ENCODE results near the gene PIGP. TPM values are rescaled to one million over a fixed set of nuclear protein-coding genes. Genes with fewer than 3 reads are reported as not detected.

Gene PIGP
- total and polyA plus RNA-seq, 10 of the 15 experiments (the other 5 are each of a cell fraction or from before 2014, with no cell fraction given), result 17.0 to 65.0 (median 29.5) TPM

- no peak overlapping the region for H3K27ac ChIP-seq (ENCODE audit: control insufficient read depth, insufficient read depth)
- no TSS peak for BruUV-seq (replicated peaks)
- no peaks in the 10 kb centered on the region for H3K36me3 ChIP-seq (ENCODE audit: control insufficient read depth in 2 of 2, insufficient read depth in 2 of 2, low read length in 1 of 2)
- ChIA-PET CTCF (interaction anchor here (0.8 to 1.3 kb wide), 2 partner anchors 8 to 27 kb away, joined by 3 to 5 read pairs; no protein-coding TSS in a partner anchor), SMC1A (ENCODE audit: uncharacterized antibody, unreplicated experiment) (no interaction called here), POLR2A (no interaction called here), RAD21 (ENCODE audit: unreplicated experiment) (no interaction called here)
- 47% methylated on average over 13 of the region's 13 CpGs for WGBS (ENCODE audit: insufficient coverage, insufficient replicate concordance, low lambda C conversion rate, missing lambda C conversion rate)
- H3K4me1 ChIP-seq (ENCODE audit: control insufficient read depth, insufficient read depth, low read length), result no peaks in the 10 kb centered on the region
- TF ChIP-seq RUNX3 (IDR thresholded peaks at IDR 0.05; ENCODE audit: low read length) (no peak), POU2F2 (IDR thresholded peaks at IDR 0.05; ENCODE audit: borderline replicate concordance, low read depth, low read length) (no peak), NR2F1 (conservative IDR thresholded peaks at IDR 0.05) (no peak), ZNF217 (IDR thresholded peaks at IDR 0.05) (no peak), RB1 (IDR thresholded peaks at IDR 0.05; ENCODE audit: borderline replicate concordance) (no peak), ZZZ3 (IDR thresholded peaks at IDR 0.05; ENCODE audit: control insufficient read depth, insufficient read length, low read depth) (no peak), MTA3 (IDR thresholded peaks at IDR 0.05; ENCODE audit: borderline replicate concordance, low read length) (no peak), EED (IDR thresholded peaks at IDR 0.05; ENCODE audit: low read depth) (no peak)
- H3K4me3 ChIP-seq, result no peak overlapping the region
- no peak overlapping the region for H3K4me2 ChIP-seq (ENCODE audit: control insufficient read depth, insufficient read depth)
- DNase-seq (ENCODE audit: low read depth, low spot score), result no peak
- H2AFZ ChIP-seq (ENCODE audit: control insufficient read depth, low read depth, low read length), result no peak overlapping the region
- H3K9me3 ChIP-seq (replicated peaks; ENCODE audit: control insufficient read depth, insufficient read depth, low read length), result no peaks in the 10 kb centered on the region
- H3K79me2 ChIP-seq (ENCODE audit: control insufficient read depth, insufficient read depth, low read length), result no peaks in the 10 kb centered on the region
- intact Hi-C loops (cut with micrococcal nuclease; ENCODE audit: unreplicated experiment) (no loop called here), in situ Hi-C loops (cut with MboI) (no loop called here)
- no peak for ATAC-seq
- FAIRE-seq, result no peak
- no peaks in the 10 kb centered on the region for H3K27me3 ChIP-seq (replicated peaks in 1 of 2; ENCODE audit: control insufficient read depth in 2 of 2, insufficient read depth in 2 of 2, low read length in 1 of 2)
- no peaks in the 10 kb centered on the region for H4K20me1 ChIP-seq (ENCODE audit: control insufficient read depth, insufficient read depth)
- H3K9ac ChIP-seq (ENCODE audit: control insufficient read depth, insufficient read depth, low read length), result no peak overlapping the region
Measured at GRCh38 chr21:37017951-37018679, 54.8 kb downstream of the PIGP start.

Small RNA genes lying within 50 kb of the gene (small RNA-seq; reads per million reads assigned to genes)
- gene RNU6-696P, result not detected

Other genes starting within 250 kb of the PIGP start
- gene HLCS, start 106.4 kb downstream of the PIGP start, total RNA-seq (2014; rRNA removed), result 9.7 and 12.8 TPM in 2 replicates
- gene HLCS, start 106.4 kb downstream of the PIGP start, total RNA-seq (2014; rRNA removed; fragmentation: Illumina TruSeq; extraction: Trizol), result 9.5 and 11.4 TPM in 2 replicates
- 11.9 and 13.3 TPM in 2 replicates for gene HLCS, start 106.4 kb downstream of the PIGP start, total RNA-seq (2021)
- 10.0 and 10.1 TPM in 2 replicates for gene HLCS, start 106.4 kb downstream of the PIGP start, polyA plus RNA-seq (2011; rRNA removed)
- gene HLCS, start 106.4 kb downstream of the PIGP start, polyA plus RNA-seq (2014; fragmentation: Illumina TruSeq; extraction: Trizol), result 9.9 and 11.0 TPM in 2 replicates
- gene HLCS, start 106.4 kb downstream of the PIGP start, polyA plus RNA-seq (2014; fragmentation: Nextera tagmentation; extraction: Ambion mirVana), result 1 to 10 TPM; 1.5 to 1.8 TPM
- gene HLCS, start 106.4 kb downstream of the PIGP start, polyA plus RNA-seq (2014; rRNA removed), result 9.5 and 9.6 TPM in 2 replicates
- gene HLCS, start 106.4 kb downstream of the PIGP start, polyA plus RNA-seq (2016; fragmentation: Nextera tagmentation; extraction: Ambion mirVana), result 10 to 100 TPM in 1 of 2 experiments, 1 to 10 TPM in 1; 9.4 to 12.7 TPM
- not detected in 2 replicates for gene RIPPLY3, start 66.4 kb downstream of the PIGP start, total RNA-seq (2014; rRNA removed)
- not detected in 2 replicates for gene RIPPLY3, start 66.4 kb downstream of the PIGP start, total RNA-seq (2014; rRNA removed; fragmentation: Illumina TruSeq; extraction: Trizol)
- gene RIPPLY3, start 66.4 kb downstream of the PIGP start, total RNA-seq (2021), result not detected in 2 replicates
- gene RIPPLY3, start 66.4 kb downstream of the PIGP start, polyA plus RNA-seq (2011; rRNA removed), result not detected in 2 replicates
- gene RIPPLY3, start 66.4 kb downstream of the PIGP start, polyA plus RNA-seq (2014; fragmentation: Illumina TruSeq; extraction: Trizol), result not detected in 2 replicates
- not detected for gene RIPPLY3, start 66.4 kb downstream of the PIGP start, polyA plus RNA-seq (2014; fragmentation: Nextera tagmentation; extraction: Ambion mirVana)
- gene RIPPLY3, start 66.4 kb downstream of the PIGP start, polyA plus RNA-seq (2014; rRNA removed), result not detected in 2 replicates
- gene RIPPLY3, start 66.4 kb downstream of the PIGP start, polyA plus RNA-seq (2016; fragmentation: Nextera tagmentation; extraction: Ambion mirVana), result not detected
- 88.6 and 99.9 TPM in 2 replicates for gene TTC3, start 183 bp upstream of the PIGP start, total RNA-seq (2014; rRNA removed)
- gene TTC3, start 183 bp upstream of the PIGP start, total RNA-seq (2014; rRNA removed; fragmentation: Illumina TruSeq; extraction: Trizol), result 93.2 and 94.9 TPM in 2 replicates
- gene TTC3, start 183 bp upstream of the PIGP start, total RNA-seq (2021), result 86.7 and 86.9 TPM in 2 replicates
- 57.7 and 66.1 TPM in 2 replicates for gene TTC3, start 183 bp upstream of the PIGP start, polyA plus RNA-seq (2011; rRNA removed)
- 73.8 and 90.9 TPM in 2 replicates for gene TTC3, start 183 bp upstream of the PIGP start, polyA plus RNA-seq (2014; fragmentation: Illumina TruSeq; extraction: Trizol)
- 10 to 100 TPM; 23.1 to 28.6 TPM for gene TTC3, start 183 bp upstream of the PIGP start, polyA plus RNA-seq (2014; fragmentation: Nextera tagmentation; extraction: Ambion mirVana)
- gene TTC3, start 183 bp upstream of the PIGP start, polyA plus RNA-seq (2014; rRNA removed), result 43.9 and 53.4 TPM in 2 replicates
- 10 to 100 TPM; 71.5 to 77.0 TPM for gene TTC3, start 183 bp upstream of the PIGP start, polyA plus RNA-seq (2016; fragmentation: Nextera tagmentation; extraction: Ambion mirVana)
- 58.1 and 64.9 TPM in 2 replicates for gene VPS26C, start 194.3 kb upstream of the PIGP start, total RNA-seq (2014; rRNA removed)
- 49.5 and 49.9 TPM in 2 replicates for gene VPS26C, start 194.3 kb upstream of the PIGP start, total RNA-seq (2014; rRNA removed; fragmentation: Illumina TruSeq; extraction: Trizol)
- 42.9 and 47.9 TPM in 2 replicates for gene VPS26C, start 194.3 kb upstream of the PIGP start, total RNA-seq (2021)
- gene VPS26C, start 194.3 kb upstream of the PIGP start, polyA plus RNA-seq (2011; rRNA removed), result 65.1 and 67.0 TPM in 2 replicates
- gene VPS26C, start 194.3 kb upstream of the PIGP start, polyA plus RNA-seq (2014; fragmentation: Illumina TruSeq; extraction: Trizol), result 55.1 and 56.9 TPM in 2 replicates
- gene VPS26C, start 194.3 kb upstream of the PIGP start, polyA plus RNA-seq (2014; fragmentation: Nextera tagmentation; extraction: Ambion mirVana), result 10 to 100 TPM; 36.8 to 39.6 TPM
- 48.0 and 55.5 TPM in 2 replicates for gene VPS26C, start 194.3 kb upstream of the PIGP start, polyA plus RNA-seq (2014; rRNA removed)
- gene VPS26C, start 194.3 kb upstream of the PIGP start, polyA plus RNA-seq (2016; fragmentation: Nextera tagmentation; extraction: Ambion mirVana), result 10 to 100 TPM; 32.5 to 41.5 TPM